GM18519 (cell line): ENCODE data around the gene CHD2.

Experiments used
- ATAC-seq: cut with Tn5 transposase; IDR thresholded peaks from one replicate; pipeline ENCODE4 v1.9.1; 2021; ENCODE audit warnings: mild to moderate bottlenecking, moderate library complexity; ENCODE audit not compliant: unreplicated experiment, low FRiP score

The CHD2 gene

DNA sequence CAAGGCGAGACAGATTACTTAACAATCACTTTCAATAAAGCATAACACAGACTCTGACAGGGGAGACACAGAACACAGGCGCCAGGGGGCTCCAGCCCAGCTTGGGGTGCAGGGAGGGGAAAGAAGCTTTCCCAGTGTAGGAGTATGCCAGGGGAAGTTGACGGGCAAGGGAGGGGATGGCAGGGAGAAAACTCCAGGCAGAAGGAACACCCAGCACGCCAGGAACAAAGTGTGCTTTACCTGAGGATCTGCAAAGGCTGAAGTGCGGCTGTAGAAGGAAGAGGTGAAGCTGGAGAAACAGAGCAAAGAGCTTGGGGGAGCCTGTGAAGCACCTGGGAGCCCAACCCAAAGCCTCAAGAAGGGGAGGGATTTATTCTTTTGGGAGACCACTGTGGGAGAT is 176.8 kb downstream of the CHD2 start:
- no peak for ATAC-seq
